Loucy (cell line): Measurements from ENCODE around the gene SDHA.

ENCODE experiments used
- H2AFZ ChIP-seq: fragments of 200-600 bp; sonication (generic); 2 replicates; pipeline ENCODE4 v1.6.0; 2016; ENCODE audit warnings: antibody characterized with exemption, mild to moderate bottlenecking, low read length, moderate library complexity
- H3F3A ChIP-seq: fragments of 200-600 bp; 2 replicates; pipeline ENCODE4 v1.6.0; 2016; ENCODE audit warnings: antibody characterized with exemption, low read depth, mild to moderate bottlenecking
- H3K27me3 ChIP-seq: fragments of 200-600 bp; sonication (generic); 2 replicates; pipeline ENCODE4 v1.6.1; 2014; ENCODE audit warnings: low read length, mild to moderate bottlenecking; ENCODE audit not compliant: insufficient read depth, poor library complexity, severe bottlenecking
- H3K36me3 ChIP-seq: fragments of 200-600 bp; sonication (generic); 2 replicates; pipeline ENCODE4 v1.6.1; 2016; ENCODE audit warnings: low read length; ENCODE audit not compliant: insufficient read depth
- H3K4me1 ChIP-seq: fragments of 200-600 bp; sonication (generic); 2 replicates; pipeline ENCODE4 v1.5.1; 2014; ENCODE audit warnings: low read length, mild to moderate bottlenecking; ENCODE audit not compliant: insufficient read depth, poor library complexity, severe bottlenecking
- H3K4me2 ChIP-seq: fragments of 200-600 bp; sonication (generic); 2 replicates; pipeline ENCODE4 v1.6.0; 2014; ENCODE audit warnings: antibody characterized with exemption, low read length, low read depth, mild to moderate bottlenecking; ENCODE audit not compliant: poor library complexity, severe bottlenecking
- H3K4me3 ChIP-seq: fragments of 200-600 bp; sonication (generic); 2 replicates; pipeline ENCODE4 v1.5.1; 2014; ENCODE audit warnings: low read length, mild to moderate bottlenecking, mixed read lengths; ENCODE audit not compliant: poor library complexity, severe bottlenecking
- H3K79me2 ChIP-seq: fragments of 200-600 bp; sonication (generic); 2 replicates; pipeline ENCODE4 v1.6.1; 2014; ENCODE audit warnings: low read length; ENCODE audit not compliant: insufficient read depth
- H3K9ac ChIP-seq: fragments of 200-600 bp; sonication (generic); 2 replicates; pipeline ENCODE4 v1.6.0; 2014; ENCODE audit warnings: mild to moderate bottlenecking, low read depth, low read length, moderate library complexity; ENCODE audit not compliant: poor library complexity, severe bottlenecking
- H3K9me2 ChIP-seq: fragments of 200-600 bp; sonication (generic); replicated peaks from 2 replicates; pipeline ENCODE4 v1.6.1; 2016; ENCODE audit warnings: low read depth, low read length, mixed read lengths
- H3K9me3 ChIP-seq: fragments of 200-600 bp; sonication (generic); 2 replicates; pipeline ENCODE4 v1.6.1; 2014; ENCODE audit warnings: mild to moderate bottlenecking, antibody characterized with exemption, low read length, low read depth; ENCODE audit not compliant: insufficient read depth
- H4K20me1 ChIP-seq: fragments of 200-600 bp; sonication (generic); 2 replicates; pipeline ENCODE4 v1.6.0; 2014; ENCODE audit warnings: antibody characterized with exemption, low read length, mild to moderate bottlenecking; ENCODE audit not compliant: insufficient read depth, poor library complexity, severe bottlenecking
- EZH2phosphoT487 ChIP-seq: fragments of 200-600 bp; IDR thresholded peaks from 2 replicates; pipeline ENCODE4 v1.6.1; 2018; ENCODE audit warnings: antibody characterized with exemption, mild to moderate bottlenecking, moderate library complexity, borderline replicate concordance
- TF ChIP-seq, protein P1 (sequence below): fragments of 200-600 bp; sonication (generic); conservative IDR thresholded peaks from 2 replicates; pipeline ENCODE4 v1.5.1; 2014; ENCODE audit warnings: mild to moderate bottlenecking, antibody characterized with exemption, low read length

The SDHA gene

DNA sequence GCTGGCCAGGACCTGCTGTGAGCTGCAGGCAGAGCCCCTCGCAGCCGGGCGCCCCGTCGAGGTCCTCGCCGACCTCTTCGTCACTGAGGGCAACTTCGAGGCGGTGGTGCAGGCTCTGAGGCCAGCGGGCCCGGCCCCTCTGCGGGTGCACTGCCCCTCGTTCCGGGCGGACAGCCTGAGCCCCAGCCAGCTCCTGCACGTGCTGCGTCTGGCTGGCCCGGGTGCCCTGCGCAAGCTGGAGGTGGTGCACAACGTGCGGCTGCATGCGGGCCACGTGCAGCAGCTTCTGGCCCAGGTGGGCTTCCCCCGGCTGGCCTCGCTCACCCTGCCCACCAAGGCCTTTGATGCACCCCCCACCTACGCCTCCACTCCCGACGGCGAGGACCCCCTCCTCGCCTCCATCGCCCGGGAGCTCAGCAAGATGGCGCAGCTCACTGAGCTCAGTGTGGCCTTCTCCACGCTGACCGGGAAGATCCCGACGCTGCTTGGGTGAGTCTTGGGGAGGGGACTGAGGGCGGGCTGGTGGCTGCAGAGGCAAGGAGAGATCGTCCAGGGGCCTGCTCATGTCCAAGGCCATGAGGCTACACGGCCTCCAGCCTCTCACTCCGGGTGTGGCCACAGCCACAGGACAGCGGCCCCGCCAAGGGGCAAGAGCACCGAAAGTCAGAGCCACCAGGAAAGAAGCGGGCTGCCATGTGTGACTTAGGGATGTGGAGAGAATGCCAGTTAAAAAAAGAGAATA lies 26.0 kb upstream of the SDHA start:
- H3K4me2 ChIP-seq, result no peak overlapping the region

DNA sequence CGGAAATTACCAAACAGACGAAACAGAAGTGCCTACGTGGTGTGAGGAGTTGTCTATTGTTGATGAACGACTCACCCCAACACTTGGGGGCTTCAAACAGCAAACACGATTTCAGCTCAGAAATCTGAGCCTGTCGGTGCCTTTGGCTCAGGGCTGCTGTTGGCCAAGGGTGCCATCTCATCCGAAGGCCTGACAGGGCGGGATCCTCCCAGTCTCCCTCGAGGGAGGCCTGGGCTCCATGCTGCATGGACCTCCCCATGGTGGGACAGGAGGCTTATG lies 25.5 kb upstream of the SDHA start:
- no peak for TF ChIP-seq EZH2phosphoT487
- TF ChIP-seq, protein P1, sequence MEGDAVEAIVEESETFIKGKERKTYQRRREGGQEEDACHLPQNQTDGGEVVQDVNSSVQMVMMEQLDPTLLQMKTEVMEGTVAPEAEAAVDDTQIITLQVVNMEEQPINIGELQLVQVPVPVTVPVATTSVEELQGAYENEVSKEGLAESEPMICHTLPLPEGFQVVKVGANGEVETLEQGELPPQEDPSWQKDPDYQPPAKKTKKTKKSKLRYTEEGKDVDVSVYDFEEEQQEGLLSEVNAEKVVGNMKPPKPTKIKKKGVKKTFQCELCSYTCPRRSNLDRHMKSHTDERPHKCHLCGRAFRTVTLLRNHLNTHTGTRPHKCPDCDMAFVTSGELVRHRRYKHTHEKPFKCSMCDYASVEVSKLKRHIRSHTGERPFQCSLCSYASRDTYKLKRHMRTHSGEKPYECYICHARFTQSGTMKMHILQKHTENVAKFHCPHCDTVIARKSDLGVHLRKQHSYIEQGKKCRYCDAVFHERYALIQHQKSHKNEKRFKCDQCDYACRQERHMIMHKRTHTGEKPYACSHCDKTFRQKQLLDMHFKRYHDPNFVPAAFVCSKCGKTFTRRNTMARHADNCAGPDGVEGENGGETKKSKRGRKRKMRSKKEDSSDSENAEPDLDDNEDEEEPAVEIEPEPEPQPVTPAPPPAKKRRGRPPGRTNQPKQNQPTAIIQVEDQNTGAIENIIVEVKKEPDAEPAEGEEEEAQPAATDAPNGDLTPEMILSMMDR, result no peak

More for the DNA sequence above, 26.0 kb upstream of the SDHA start:
- no peak overlapping the region for H3K4me3 ChIP-seq
- H3K27me3 ChIP-seq, result no peaks in the 10 kb centered on the region
- H3K4me1 ChIP-seq, result peaks cover 52% of the 10 kb centered on the region
- no peaks in the 10 kb centered on the region for H3K79me2 ChIP-seq
- no peak for TF ChIP-seq EZH2phosphoT487
- TF ChIP-seq, protein P1, result no peak
- H3F3A ChIP-seq, result no peaks in the 10 kb centered on the region
- no peak overlapping the region for H3K9ac ChIP-seq
- H3K9me2 ChIP-seq, result no peaks in the 10 kb centered on the region
- H2AFZ ChIP-seq, result no peak overlapping the region
- no peaks in the 10 kb centered on the region for H3K9me3 ChIP-seq
- no peaks in the 10 kb centered on the region for H3K36me3 ChIP-seq
- H4K20me1 ChIP-seq, result no peaks in the 10 kb centered on the region

DNA sequence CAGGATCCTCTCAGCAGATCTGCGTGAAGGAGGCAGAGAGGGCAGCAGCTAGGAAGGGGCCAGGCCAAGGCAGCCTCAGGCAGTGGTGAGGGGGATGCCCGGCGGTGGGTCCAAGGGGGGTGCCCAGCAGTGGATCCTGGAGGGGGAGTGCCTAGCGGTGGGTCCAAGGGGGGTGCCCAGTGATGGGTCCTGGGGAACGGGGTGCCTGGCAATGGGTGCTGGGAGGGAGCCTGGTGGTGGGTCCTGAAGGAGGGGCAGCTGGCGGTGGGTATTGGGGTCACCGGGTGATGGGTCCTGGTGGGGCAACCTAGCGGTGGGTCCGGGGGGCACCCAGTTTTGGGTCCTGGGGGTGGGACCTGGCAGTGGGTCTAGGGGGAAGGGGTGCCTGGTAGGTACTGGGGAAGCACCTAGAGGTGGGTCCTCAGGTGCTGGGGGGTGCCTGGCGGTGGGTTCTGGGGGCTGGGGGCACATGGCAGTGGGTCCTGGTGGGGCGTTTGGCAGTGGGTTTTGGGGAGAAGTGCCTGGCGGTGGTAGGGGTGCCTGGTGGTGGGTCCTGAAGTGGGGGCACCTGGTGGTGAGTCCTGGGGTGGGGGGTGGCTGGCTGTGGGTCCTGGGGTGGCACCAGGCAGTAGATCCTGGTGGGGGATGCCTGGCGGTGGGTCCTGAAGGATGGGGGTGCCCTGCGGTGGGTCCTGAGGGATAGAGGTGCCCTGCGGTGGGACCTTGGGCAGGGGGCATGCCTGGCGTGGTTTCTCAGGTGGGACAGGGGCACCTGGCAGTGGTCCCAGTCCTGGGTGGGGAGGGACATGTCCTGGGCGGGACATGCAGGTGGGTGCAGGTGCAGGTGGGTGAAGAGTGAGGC lies 24.9 kb upstream of the SDHA start:
- H4K20me1 ChIP-seq, result no peaks in the 10 kb centered on the region
- H2AFZ ChIP-seq, result no peak overlapping the region
- H3K27me3 ChIP-seq, result no peaks in the 10 kb centered on the region
- peaks cover 41% of the 10 kb centered on the region for H3K4me1 ChIP-seq
- no peaks in the 10 kb centered on the region for H3F3A ChIP-seq
- H3K9ac ChIP-seq, result no peak overlapping the region
- H3K4me2 ChIP-seq, result no peak overlapping the region
- no peaks in the 10 kb centered on the region for H3K9me3 ChIP-seq
- H3K36me3 ChIP-seq, result no peaks in the 10 kb centered on the region
- no peaks in the 10 kb centered on the region for H3K79me2 ChIP-seq
- TF ChIP-seq EZH2phosphoT487, result no peak
- TF ChIP-seq, protein P1, result no peak
- H3K9me2 ChIP-seq, result no peaks in the 10 kb centered on the region
- no peak overlapping the region for H3K4me3 ChIP-seq

More for the DNA sequence above, 25.5 kb upstream of the SDHA start:
- H3K27me3 ChIP-seq, result no peaks in the 10 kb centered on the region
- no peaks in the 10 kb centered on the region for H3K79me2 ChIP-seq
- no peaks in the 10 kb centered on the region for H3F3A ChIP-seq
- H3K9me3 ChIP-seq, result no peaks in the 10 kb centered on the region
- H4K20me1 ChIP-seq, result no peaks in the 10 kb centered on the region
- H3K4me1 ChIP-seq, result peaks cover 47% of the 10 kb centered on the region
- no peaks in the 10 kb centered on the region for H3K36me3 ChIP-seq
- no peak overlapping the region for H2AFZ ChIP-seq
- no peak overlapping the region for H3K4me3 ChIP-seq
- no peak overlapping the region for H3K9ac ChIP-seq
- H3K4me2 ChIP-seq, result no peak overlapping the region
- H3K9me2 ChIP-seq, result no peaks in the 10 kb centered on the region
